Peyer's patch (tissue), 4 donors: Measurements from ENCODE around the gene SCLY. TPM values are rescaled to one million over a fixed set of nuclear protein-coding genes. Genes with fewer than 3 reads are reported as not detected.
"Not testable (repeated sequence)": the region's sequence is repeated elsewhere in the genome, so short reads cannot be mapped to it uniquely, and the experiment has no call there.

Source experiments
- DNase-seq, 3 donors: peaks; one replicate each; pipeline ENCODE4 v3.0.0-alpha.2; 2017 to 2019
- H3K27ac ChIP-seq, 4 donors: fragments of 200-600 bp; sonication (generic); one replicate each; pipeline ENCODE4 v1.5.1; 2016 to 2019
- H3K27me3 ChIP-seq, 2 donors: fragments of 200-600 bp; sonication (generic); one replicate each; pipeline ENCODE4 v1.5.1; 2019
- H3K36me3 ChIP-seq, 3 donors: fragments of 200-600 bp; sonication (generic); one replicate each; pipeline ENCODE4 v1.5.1; 2016 to 2019
- H3K4me1 ChIP-seq, 4 donors: fragments of 200-600 bp; sonication (generic); one replicate each; pipeline ENCODE4 v1.5.1; 2016 to 2019
- H3K4me3 ChIP-seq, 4 donors: fragments of 200-600 bp; sonication (generic); 1 replicate in 3 of 4; 2 replicates in 1 of 4; pipeline ENCODE4 v1.5.1; 2016 to 2019; ENCODE audit warnings: mild to moderate bottlenecking in 1 of 4
- H3K9me3 ChIP-seq, 4 donors: fragments of 200-600 bp; sonication (generic); one replicate each; pipeline ENCODE4 v1.5.1; 2016 to 2019; ENCODE audit warnings: mild to moderate bottlenecking in 1 of 4
- CTCF ChIP-seq, 6 experiments: fragments of 450-650 bp in 4 of 6; fragments of 200-600 bp in 2 of 6; sonication (generic) in 1 of 6; IDR thresholded peaks; one replicate each; pipeline ENCODE4 v1.5.1; 2017 to 2019; ENCODE audit warnings: antibody characterized with exemption in 6 of 6, mild to moderate bottlenecking in 3 of 6, moderate library complexity in 1 of 6
- POLR2A ChIP-seq, 2 donors: fragments of 450-650 bp; IDR thresholded peaks; one replicate each; pipeline ENCODE4 v1.5.1; 2017; ENCODE audit warnings: antibody characterized with exemption in 2 of 2, mild to moderate bottlenecking in 2 of 2, moderate library complexity in 2 of 2
- total RNA-seq, 4 donors: library from RNA; depleted of rRNA; stranded (reverse); fragments of >200 nt; gene quantifications; one replicate each; pipeline ENCODE4 v1.1.0, GENCODE V29; 2016

Gene SCLY
- total RNA-seq, 4 donors from 2014 or later, result 13.2 to 45.2 (median 24.2) TPM

GRCh38 chr2:238031751-238032150 lies 29.1 kb upstream of the SCLY start:
- no peaks in the 10 kb centered on the region for H3K9me3 ChIP-seq
- no peaks in the 10 kb centered on the region for H3K27me3 ChIP-seq
- H3K4me3 ChIP-seq, result no peak overlapping the region
- TF ChIP-seq CTCF (IDR thresholded peaks at IDR 0.05), result no peak
- no peak for TF ChIP-seq POLR2A (IDR thresholded peaks at IDR 0.05)
- H3K27ac ChIP-seq, result no peak overlapping the region
- no peak for DNase-seq
- peaks cover 0 to 53% (median 0%) of the 10 kb centered on the region in 3 donors for H3K36me3 ChIP-seq
- no peaks in the 10 kb centered on the region for H3K4me1 ChIP-seq

- DNase-seq, result no peak
- no peak overlapping the region for H3K27ac ChIP-seq
- no peak overlapping the region for H3K4me3 ChIP-seq
- H3K4me1 ChIP-seq, result no peaks in the 10 kb centered on the region
- no peaks in the 10 kb centered on the region for H3K27me3 ChIP-seq
- no peaks in the 10 kb centered on the region for H3K9me3 ChIP-seq
- H3K36me3 ChIP-seq, result peaks cover 0 to 54% (median 0%) of the 10 kb centered on the region in 3 donors
- no peak for TF ChIP-seq POLR2A (IDR thresholded peaks at IDR 0.05)
- TF ChIP-seq CTCF (IDR thresholded peaks at IDR 0.05), result no peak
Observed at GRCh38 chr2:238032755-238033337, 28.0 kb upstream of the SCLY start.

DNA sequence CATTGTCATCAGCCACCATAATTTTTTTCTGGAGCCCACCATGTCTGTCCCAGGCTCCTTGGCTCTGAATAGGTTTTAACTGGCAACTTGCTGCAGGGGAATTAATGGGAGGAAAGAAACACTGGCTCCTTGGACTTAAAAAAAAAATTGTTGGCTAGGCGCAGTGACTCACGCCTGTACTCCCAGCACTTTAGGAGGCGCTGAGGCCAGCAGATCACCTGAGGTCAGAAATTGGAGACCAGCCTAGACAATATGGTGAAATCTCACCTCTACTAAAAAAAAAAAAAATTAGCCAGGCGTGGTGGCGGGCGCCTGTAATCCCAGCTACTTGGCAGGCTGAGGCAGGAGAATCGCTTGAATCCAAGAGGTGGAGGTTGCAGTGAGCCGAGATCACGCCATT lies 26.8 kb upstream of the SCLY start:
- H3K4me3 ChIP-seq, H3K4me1 ChIP-seq, H3K9me3 ChIP-seq, H3K27ac ChIP-seq, H3K27me3 ChIP-seq, DNase-seq: not testable (repeated sequence)
- H3K36me3 ChIP-seq, result peaks cover 0 to 64% (median 0%) of the 10 kb centered on the region in 3 donors

DNA sequence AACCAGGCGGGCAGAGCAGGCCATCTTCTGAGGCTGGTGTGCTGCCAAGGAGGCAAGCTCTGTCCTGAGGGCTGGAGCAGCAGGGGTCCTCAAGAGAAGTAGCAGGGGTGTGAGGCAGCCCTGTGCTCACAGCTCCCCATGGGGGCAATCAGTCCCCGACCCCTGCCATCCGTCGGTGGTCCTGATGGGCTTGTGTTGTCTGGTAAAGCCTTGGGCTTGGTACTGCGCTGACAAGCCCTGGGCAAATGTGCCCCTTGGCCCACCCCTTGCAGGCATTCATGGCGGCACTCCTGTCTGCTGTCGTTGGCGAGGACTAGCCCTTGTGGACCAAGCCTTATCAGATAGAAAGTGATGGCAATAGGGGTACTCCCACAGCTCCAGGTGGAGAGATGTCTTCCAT lies 22.6 kb upstream of the SCLY start:
- TF ChIP-seq CTCF (IDR thresholded peaks at IDR 0.05) (no peak), POLR2A (IDR thresholded peaks at IDR 0.05) (no peak)
- no peak for DNase-seq
- Histone ChIP-seq H3K36me3 (peaks cover 0 to 79% (median 0%) of the 10 kb centered on the region in 3 donors), H3K4me1 (no peaks in the 10 kb centered on the region), H3K4me3 (no peak overlapping the region), H3K27ac (no peak overlapping the region), H3K9me3 (no peaks in the 10 kb centered on the region), H3K27me3 (no peaks in the 10 kb centered on the region)

GRCh38 chr2:238039151-238039550 lies 21.6 kb upstream of the SCLY start:
- DNase-seq, result no peak
- TF ChIP-seq CTCF (IDR thresholded peaks at IDR 0.05), result no peak
- TF ChIP-seq POLR2A (IDR thresholded peaks at IDR 0.05), result no peak
- Histone ChIP-seq H3K27me3 (no peaks in the 10 kb centered on the region), H3K9me3 (no peaks in the 10 kb centered on the region), H3K4me1 (no peaks in the 10 kb centered on the region), H3K27ac (no peak overlapping the region), H3K4me3 (no peak overlapping the region), H3K36me3 (peaks cover 0 to 71% (median 0%) of the 10 kb centered on the region in 3 donors)

DNA sequence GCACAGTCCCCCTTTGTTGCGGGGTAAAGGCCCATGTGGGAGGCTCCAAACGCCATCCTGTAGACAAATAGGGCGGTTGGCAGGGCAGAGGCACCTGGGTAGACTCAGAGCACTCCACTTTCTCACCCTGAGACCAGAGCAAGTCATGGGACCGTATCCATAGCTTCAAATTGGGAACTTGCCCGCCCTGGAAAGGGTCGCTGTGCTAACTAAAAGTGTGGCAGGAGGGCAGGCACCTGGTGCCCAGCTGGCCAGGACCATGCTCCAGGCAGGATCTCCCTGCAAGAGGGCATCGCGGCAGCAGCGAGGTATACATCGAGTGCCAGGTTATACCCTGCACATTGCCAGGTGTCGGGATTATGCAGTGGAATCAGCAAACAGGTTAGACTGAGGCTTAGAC lies 20.8 kb upstream of the SCLY start:
- Histone ChIP-seq H3K4me3 (no peak overlapping the region), H3K9me3 (no peaks in the 10 kb centered on the region), H3K27ac (no peak overlapping the region), H3K4me1 (no peaks in the 10 kb centered on the region), H3K36me3 (peaks cover 0 to 71% (median 0%) of the 10 kb centered on the region in 3 donors), H3K27me3 (no peaks in the 10 kb centered on the region)
- no peak for DNase-seq
- TF ChIP-seq POLR2A (IDR thresholded peaks at IDR 0.05), result no peak
- TF ChIP-seq CTCF (IDR thresholded peaks at IDR 0.05), result no peak
